ENCODE data around the gene GPC5.

Gene GPC5

DNA sequence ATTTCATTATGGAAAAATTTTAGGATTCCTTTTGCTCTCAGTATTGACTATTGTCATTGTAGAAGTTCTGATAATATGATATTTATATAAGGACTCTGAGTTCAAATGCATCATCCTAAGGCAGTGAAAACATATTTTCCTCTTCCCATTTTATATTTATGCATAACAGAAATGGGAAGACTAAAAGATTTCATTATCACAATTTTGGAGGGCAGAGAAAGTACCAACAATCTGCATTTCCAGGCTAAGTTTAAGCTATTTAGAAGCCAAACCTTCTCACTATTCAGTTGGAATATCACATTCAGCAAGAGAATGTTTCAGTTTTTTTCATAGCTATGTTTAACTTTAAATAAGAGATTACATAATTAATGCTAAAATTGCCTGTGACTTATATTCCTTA, 1269.7 kb downstream of the GPC5 start:
- no peak for DNase-seq (ENCODE audit: extremely low read depth, low read depth)
- TF ChIP-seq, protein P1, sequence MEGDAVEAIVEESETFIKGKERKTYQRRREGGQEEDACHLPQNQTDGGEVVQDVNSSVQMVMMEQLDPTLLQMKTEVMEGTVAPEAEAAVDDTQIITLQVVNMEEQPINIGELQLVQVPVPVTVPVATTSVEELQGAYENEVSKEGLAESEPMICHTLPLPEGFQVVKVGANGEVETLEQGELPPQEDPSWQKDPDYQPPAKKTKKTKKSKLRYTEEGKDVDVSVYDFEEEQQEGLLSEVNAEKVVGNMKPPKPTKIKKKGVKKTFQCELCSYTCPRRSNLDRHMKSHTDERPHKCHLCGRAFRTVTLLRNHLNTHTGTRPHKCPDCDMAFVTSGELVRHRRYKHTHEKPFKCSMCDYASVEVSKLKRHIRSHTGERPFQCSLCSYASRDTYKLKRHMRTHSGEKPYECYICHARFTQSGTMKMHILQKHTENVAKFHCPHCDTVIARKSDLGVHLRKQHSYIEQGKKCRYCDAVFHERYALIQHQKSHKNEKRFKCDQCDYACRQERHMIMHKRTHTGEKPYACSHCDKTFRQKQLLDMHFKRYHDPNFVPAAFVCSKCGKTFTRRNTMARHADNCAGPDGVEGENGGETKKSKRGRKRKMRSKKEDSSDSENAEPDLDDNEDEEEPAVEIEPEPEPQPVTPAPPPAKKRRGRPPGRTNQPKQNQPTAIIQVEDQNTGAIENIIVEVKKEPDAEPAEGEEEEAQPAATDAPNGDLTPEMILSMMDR (IDR thresholded peaks at IDR 0.05; ENCODE audit: low read depth, low read length) = no peak

DNA sequence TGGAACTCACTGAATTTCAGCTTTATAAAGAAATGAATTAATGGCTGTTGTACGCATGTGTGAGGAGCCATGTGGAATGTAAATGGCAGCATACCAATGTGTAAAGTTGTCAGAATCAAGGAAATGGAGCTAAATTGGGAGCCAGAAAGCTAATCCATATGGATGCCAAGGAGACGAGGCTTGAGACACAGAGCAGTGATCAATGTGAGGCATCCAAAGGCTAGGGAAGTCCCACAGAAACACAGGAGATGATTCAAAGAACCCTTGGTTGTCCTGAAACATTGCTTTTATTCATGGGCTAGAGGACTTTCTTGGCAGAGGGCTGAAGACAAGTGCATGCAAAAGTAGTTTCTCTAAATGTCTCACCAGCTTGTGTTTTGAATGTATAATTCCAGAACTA, 1271.7 kb downstream of the GPC5 start:
- TF ChIP-seq, protein P1 (IDR thresholded peaks at IDR 0.05; ENCODE audit: low read depth, low read length) = no peak
- no peak for DNase-seq (ENCODE audit: extremely low read depth, low read depth)

DNA sequence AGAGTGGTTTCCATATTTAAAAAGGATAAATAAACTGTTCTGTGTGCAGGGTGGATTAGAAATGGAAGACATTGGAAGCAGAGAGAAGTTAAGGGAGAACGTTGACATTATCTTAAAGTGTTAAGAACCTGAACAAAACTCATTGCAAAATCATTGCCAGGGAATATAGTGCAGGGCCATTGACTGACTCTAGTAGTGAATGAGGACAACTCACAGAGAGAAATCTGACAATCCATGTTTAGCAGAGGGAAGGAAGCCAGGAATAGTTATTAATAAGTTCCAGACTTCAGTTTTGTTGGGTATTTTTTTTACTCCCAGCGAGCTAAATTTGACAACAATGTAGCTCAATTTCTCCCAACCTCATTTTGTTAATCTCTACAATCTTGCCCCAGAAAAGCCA, 1273.4 kb downstream of the GPC5 start:
- no peak for DNase-seq (ENCODE audit: extremely low read depth, low read depth)
- TF ChIP-seq, protein P1 (IDR thresholded peaks at IDR 0.05; ENCODE audit: low read depth, low read length) = no peak

DNA sequence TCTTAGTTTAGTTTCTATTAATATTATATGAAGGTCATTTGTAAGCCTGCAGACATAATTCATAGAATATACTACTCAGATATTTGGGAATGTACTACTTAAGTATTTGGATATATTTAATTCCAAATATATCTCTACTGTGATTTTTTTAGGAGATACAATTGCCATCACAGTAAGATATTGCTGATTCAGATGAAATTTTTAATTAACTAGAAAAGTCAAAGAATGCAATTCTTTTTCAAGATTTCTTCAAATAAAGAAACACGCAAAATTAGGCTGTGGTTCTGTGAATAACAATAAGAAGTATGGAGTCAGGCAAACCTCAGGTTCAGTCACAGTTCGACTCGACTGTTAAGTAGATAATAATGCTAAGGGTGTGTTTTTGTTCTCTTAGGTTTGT, 1277.8 kb downstream of the GPC5 start:
- TF ChIP-seq, protein P1 (IDR thresholded peaks at IDR 0.05; ENCODE audit: low read depth, low read length) = no peak
- DNase-seq (ENCODE audit: extremely low read depth, low read depth) = no peak

DNA sequence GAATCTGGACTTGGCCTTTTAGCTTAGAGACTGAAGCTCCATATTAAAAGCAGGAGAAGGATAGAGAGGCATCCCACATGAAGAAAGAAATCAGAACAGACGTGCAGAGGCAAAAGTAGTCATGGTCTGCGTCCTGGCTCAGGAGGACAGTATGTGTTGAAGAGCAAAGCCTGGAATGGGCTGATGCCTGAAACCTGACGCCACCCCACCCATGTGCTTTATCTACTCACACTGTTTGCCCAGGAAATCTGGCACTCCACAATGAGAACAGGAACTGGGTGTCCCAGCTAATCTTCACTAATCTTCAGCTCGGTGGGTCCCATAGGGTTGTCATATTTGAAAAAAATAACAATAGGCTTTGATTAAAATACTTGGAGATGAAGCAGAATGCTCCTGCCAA, 1279.2 kb downstream of the GPC5 start:
- TF ChIP-seq, protein P1 (IDR thresholded peaks at IDR 0.05; ENCODE audit: low read depth, low read length) = no peak
- DNase-seq (ENCODE audit: extremely low read depth, low read depth) = no peak

DNA sequence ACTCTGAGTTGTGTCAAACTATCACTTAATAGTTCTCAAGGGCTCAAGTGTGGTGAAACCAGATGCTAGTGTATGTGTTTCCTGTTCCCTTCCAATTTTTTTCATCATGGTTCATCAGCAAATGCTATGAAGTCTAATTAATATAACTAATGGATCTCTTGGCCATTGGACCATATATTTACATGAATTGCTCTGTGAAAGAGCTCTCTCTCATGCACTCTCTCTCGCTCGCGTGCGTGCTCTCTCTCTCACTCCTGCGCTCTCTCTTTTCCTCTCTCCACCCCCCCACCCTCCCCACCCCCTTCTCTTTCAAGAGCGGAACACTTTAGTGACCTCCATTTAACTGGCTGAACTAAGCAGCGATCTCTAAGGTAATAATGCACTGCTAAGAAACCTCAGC, 1281.2 kb downstream of the GPC5 start:
- DNase-seq (ENCODE audit: extremely low read depth, low read depth) = no peak
- TF ChIP-seq, protein P1 (IDR thresholded peaks at IDR 0.05; ENCODE audit: low read depth, low read length) = no peak

DNA sequence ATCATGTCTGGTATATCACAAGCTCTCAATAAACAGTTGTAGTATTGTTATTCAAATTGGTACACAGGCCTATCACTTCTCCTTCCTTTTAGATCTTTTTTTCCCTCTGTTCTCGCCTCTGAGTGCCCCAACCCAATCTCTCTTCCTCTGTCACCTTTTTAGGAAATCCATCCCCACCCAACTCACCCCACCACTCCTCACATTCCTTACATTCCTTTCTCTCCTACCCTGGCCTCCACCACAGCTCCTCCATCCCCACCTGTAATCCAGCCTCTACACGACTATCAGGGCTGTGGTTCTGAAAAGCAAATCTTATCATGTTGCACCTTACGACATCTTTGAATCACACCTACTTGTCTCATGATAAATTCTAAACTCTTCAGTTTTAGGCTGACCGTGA, 1282.8 kb downstream of the GPC5 start:
- DNase-seq (ENCODE audit: extremely low read depth, low read depth) = no peak
- TF ChIP-seq, protein P1 (IDR thresholded peaks at IDR 0.05; ENCODE audit: low read depth, low read length) = no peak

All from AG09319 (cell line).